HL-60 (cell line): ENCODE results near the gene MAD1L1.

Source experiments
- DNase-seq, 2 experiments: peaks; one replicate each; pipeline ENCODE4 v3.0.0-alpha.2; 2010 to 2020; ENCODE audit warnings: low read depth in 1 of 2, low spot score in 1 of 2
- H3K27ac ChIP-seq: fragments of 250-450 bp; sonication (Bioruptor Pico); replicated peaks from 2 replicates; pipeline ENCODE4 v1.5.1; 2020; ENCODE audit warnings: mild to moderate bottlenecking, moderate library complexity
- H3K27me3 ChIP-seq: fragments of 250-450 bp; sonication (Bioruptor Pico); 2 replicates; pipeline ENCODE4 v1.5.1; 2021; ENCODE audit warnings: mild to moderate bottlenecking, moderate library complexity; ENCODE audit not compliant: insufficient read depth, poor library complexity, severe bottlenecking
- H3K4me3 ChIP-seq: replicated peaks from 2 replicates; pipeline ENCODE4 v1.5.1; 2011; ENCODE audit warnings: mild to moderate bottlenecking, control low read depth, low read length; ENCODE audit not compliant: insufficient read depth
- CTCF ChIP-seq: IDR thresholded peaks from one replicate; pipeline ENCODE4 v1.5.1; 2011; ENCODE audit warnings: low read length, control low read depth, inconsistent platforms; ENCODE audit not compliant: insufficient read depth
- GABPA ChIP-seq: IDR thresholded peaks from 2 replicates; pipeline ENCODE4 v1.6.1; 2012; ENCODE audit warnings: low read depth
- POLR2AphosphoS5 ChIP-seq: IDR thresholded peaks from 2 replicates; pipeline ENCODE4 v1.6.1; 2012; ENCODE audit warnings: low read depth
- REST ChIP-seq: IDR thresholded peaks from 2 replicates; pipeline ENCODE4 v1.6.1; 2012; ENCODE audit warnings: low read depth; ENCODE audit not compliant: insufficient replicate concordance
- SPI1 ChIP-seq: IDR thresholded peaks from 2 replicates; pipeline ENCODE4 v1.6.1; 2012; ENCODE audit warnings: low read depth, mild to moderate bottlenecking, borderline replicate concordance

MAD1L1 gene

GRCh38 chr7:2193575-2194305 lies 39.0 kb downstream of the MAD1L1 start:
- Histone ChIP-seq H3K27me3 (no peaks in the 10 kb centered on the region), H3K27ac (no peak overlapping the region), H3K4me3 (no peak overlapping the region)
- TF ChIP-seq GABPA: no peak
- no peak for TF ChIP-seq POLR2AphosphoS5
- no peak for TF ChIP-seq CTCF
- no peak for TF ChIP-seq SPI1
- no peak for TF ChIP-seq REST
- DNase-seq: no peak

GRCh38 chr7:2192831-2193534 lies 39.8 kb downstream of the MAD1L1 start:
- TF ChIP-seq GABPA (no peak), REST (no peak), SPI1 (no peak), POLR2AphosphoS5 (no peak), CTCF (no peak)
- no peak for DNase-seq
- H3K4me3 ChIP-seq: no peak overlapping the region
- no peak overlapping the region for H3K27ac ChIP-seq
- no peaks in the 10 kb centered on the region for H3K27me3 ChIP-seq

GRCh38 chr7:2191016-2191415 lies 41.7 kb downstream of the MAD1L1 start:
- no peak for TF ChIP-seq POLR2AphosphoS5
- TF ChIP-seq CTCF: no peak
- TF ChIP-seq GABPA: no peak
- Histone ChIP-seq H3K27me3 (no peaks in the 10 kb centered on the region), H3K27ac (no peak overlapping the region), H3K4me3 (no peak overlapping the region)
- DNase-seq: no peak
